ENCODE results near the gene RHAG. TPM values are rescaled to one million over a fixed set of nuclear protein-coding genes. Genes with fewer than 3 reads are reported as not detected.
"Not testable (repeated sequence)": the region's sequence is repeated elsewhere in the genome, so short reads cannot be mapped to it uniquely, and the experiment has no call there.

The RHAG gene
- total RNA-seq, 2 experiments from 2014 or later, result not detected

DNA sequence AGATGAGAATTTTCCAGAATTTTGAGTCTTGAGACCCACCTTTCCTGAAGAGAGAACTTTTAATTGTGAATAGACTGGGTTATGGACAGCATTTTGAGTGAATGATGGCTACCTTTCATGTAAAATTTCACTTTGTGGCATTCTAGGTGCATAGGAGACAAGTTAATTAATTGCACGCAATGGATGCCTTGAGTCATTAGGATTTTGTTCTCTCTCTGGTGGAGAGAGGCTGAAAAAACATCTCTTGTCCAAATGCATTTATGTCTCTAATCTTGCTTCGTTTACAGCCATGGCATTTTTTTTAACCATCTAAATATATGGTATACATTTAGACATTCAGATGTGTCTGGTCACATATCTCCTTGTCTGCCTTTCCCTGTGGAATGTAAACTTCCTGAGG is 3.1 kb downstream of the RHAG start:
- no peak for ATAC-seq
- no peak overlapping the region for H3K27ac Mint-ChIP-seq
- ChIA-PET CTCF (no interaction called here), POLR2A (no interaction called here)
- H3K27me3 Mint-ChIP-seq, result peaks cover 2% of the 10 kb centered on the region
- H3K4me1 Mint-ChIP-seq (ENCODE audit: low read depth), result no peaks in the 10 kb centered on the region
- TF ChIP-seq, protein P1, sequence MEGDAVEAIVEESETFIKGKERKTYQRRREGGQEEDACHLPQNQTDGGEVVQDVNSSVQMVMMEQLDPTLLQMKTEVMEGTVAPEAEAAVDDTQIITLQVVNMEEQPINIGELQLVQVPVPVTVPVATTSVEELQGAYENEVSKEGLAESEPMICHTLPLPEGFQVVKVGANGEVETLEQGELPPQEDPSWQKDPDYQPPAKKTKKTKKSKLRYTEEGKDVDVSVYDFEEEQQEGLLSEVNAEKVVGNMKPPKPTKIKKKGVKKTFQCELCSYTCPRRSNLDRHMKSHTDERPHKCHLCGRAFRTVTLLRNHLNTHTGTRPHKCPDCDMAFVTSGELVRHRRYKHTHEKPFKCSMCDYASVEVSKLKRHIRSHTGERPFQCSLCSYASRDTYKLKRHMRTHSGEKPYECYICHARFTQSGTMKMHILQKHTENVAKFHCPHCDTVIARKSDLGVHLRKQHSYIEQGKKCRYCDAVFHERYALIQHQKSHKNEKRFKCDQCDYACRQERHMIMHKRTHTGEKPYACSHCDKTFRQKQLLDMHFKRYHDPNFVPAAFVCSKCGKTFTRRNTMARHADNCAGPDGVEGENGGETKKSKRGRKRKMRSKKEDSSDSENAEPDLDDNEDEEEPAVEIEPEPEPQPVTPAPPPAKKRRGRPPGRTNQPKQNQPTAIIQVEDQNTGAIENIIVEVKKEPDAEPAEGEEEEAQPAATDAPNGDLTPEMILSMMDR (IDR thresholded peaks at IDR 0.05), result no peak
- no peak overlapping the region for H3K4me3 Mint-ChIP-seq
- intact Hi-C loops (cut with micrococcal nuclease), result no loop called here
- DNase-seq, result no peak
- no peaks in the 10 kb centered on the region for H3K9me3 Mint-ChIP-seq
- no peaks in the 10 kb centered on the region for H3K36me3 Mint-ChIP-seq (ENCODE audit: low read depth)

DNA sequence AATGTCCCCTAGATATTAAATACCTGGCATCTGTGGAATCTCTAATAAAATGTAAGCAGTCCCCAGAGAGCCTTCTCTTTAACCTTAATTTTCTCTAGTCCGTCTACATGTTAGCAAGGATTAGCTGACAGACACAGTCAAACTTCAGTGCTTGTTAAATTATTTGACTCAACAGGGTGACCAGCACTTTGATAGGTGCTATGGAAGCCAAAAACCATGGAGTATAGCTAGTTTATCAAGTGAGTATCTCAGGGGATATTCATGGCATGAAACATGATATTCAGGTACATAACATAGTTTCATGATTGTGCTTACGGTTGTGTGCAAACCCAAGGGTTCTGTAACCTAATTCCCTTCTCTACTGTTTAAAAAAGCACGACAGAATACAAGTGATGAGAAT is 3.9 kb downstream of the RHAG start:
- Mint-ChIP-seq H3K27me3 (peaks cover 2% of the 10 kb centered on the region), H3K27ac (no peak overlapping the region), H3K9me3 (no peaks in the 10 kb centered on the region), H3K4me1 (ENCODE audit: low read depth) (no peaks in the 10 kb centered on the region), H3K4me3 (no peak overlapping the region), H3K36me3 (ENCODE audit: low read depth) (no peaks in the 10 kb centered on the region)
- TF ChIP-seq, protein P1 (IDR thresholded peaks at IDR 0.05), result no peak
- DNase-seq, result no peak
- ChIA-PET POLR2A (no interaction called here), CTCF (no interaction called here)
- no peak for ATAC-seq
- intact Hi-C loops (cut with micrococcal nuclease), result no loop called here

DNA sequence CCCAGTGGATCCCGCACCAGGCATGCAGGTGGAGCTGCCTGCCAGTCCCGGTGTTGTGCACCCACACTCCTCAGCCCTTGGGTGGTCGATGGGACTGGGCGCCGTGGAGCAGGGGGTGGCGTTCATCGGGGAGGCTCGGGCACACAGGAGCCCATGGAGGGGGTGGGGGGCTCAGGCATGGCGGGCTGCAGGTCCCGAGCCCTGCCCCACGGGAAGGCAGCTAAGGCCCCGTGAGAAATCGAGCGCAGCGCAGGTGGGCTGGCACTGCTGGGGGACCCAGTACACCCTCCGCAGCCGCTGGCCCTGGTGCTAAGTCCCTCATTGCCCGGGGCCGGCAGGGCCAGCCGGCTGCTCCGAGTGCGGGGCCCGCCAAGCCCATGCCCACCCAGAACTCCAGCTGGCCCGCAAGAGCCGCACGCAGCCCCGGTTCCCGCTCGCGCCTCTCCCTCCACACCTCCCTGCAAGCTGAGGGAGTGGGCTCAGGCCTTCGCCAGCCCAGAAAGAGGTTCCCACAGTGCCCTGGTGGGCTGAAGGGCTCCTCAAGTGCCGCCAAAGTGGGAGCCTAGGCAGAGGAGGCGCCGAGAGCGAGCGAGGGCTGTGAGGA is 7.1 kb downstream of the RHAG start:
- H3K9me3 Mint-ChIP-seq; CTCF ChIA-PET; intact Hi-C loops (cut with micrococcal nuclease); H3K27ac Mint-ChIP-seq; ATAC-seq; H3K4me3 Mint-ChIP-seq; POLR2A ChIA-PET; DNase-seq; H3K36me3 Mint-ChIP-seq (ENCODE audit: low read depth); H3K27me3 Mint-ChIP-seq; H3K4me1 Mint-ChIP-seq (ENCODE audit: low read depth): not testable (repeated sequence)

DNA sequence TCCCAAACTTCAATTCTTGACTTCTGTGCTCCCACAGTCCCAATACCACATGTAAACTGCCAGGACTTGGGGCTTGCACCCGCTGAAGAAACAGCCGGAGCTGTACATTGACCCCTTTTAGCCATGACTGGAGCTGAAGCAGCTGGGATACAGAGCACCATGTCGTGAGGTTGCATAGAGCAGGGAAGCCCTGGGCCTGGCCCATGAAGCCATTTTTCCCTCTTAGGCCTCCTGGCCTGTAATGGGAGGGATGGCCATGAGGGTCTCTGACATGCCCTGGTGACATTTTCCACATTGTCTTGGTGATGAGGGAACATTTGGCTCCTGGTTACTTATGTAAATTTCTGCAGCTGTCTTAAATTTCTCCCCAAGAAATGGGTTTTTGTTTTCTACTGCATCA is 9.8 kb downstream of the RHAG start:
- DNase-seq (no peak), ATAC-seq (no peak)
- TF ChIP-seq, protein P1 (IDR thresholded peaks at IDR 0.05), result no peak
- Mint-ChIP-seq H3K27ac (no peak overlapping the region), H3K36me3 (ENCODE audit: low read depth) (no peaks in the 10 kb centered on the region), H3K4me3 (no peak overlapping the region), H3K27me3 (no peaks in the 10 kb centered on the region), H3K4me1 (ENCODE audit: low read depth) (no peaks in the 10 kb centered on the region), H3K9me3 (no peaks in the 10 kb centered on the region)
- intact Hi-C loops (cut with micrococcal nuclease), result no loop called here
- POLR2A ChIA-PET, result no interaction called here
- CTCF ChIA-PET, result no interaction called here

DNA sequence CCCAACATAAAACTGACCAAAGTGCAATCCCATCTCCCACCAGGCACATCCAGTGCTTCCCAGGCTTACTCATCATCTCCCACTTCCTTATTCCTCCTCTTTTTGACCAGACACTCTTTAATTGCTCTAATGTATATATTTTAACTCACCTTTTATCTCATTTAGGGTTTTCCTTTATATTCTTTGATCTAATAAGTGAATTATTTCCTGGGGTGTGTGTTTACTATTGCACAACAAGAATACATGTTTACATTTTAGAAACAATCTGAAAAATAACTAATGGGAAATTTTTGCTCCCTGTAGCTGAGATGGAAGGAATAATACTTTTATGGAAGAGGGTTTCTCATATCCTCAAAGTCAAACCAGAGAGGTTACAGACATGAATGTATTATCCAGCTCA is 18.4 kb downstream of the RHAG start:
- H3K4me1 Mint-ChIP-seq (ENCODE audit: low read depth), result no peaks in the 10 kb centered on the region
- H3K36me3 Mint-ChIP-seq (ENCODE audit: low read depth), result no peaks in the 10 kb centered on the region
- no peak overlapping the region for H3K4me3 Mint-ChIP-seq
- intact Hi-C loops (cut with micrococcal nuclease), result no loop called here
- ATAC-seq (no peak), DNase-seq (no peak)
- no peaks in the 10 kb centered on the region for H3K27me3 Mint-ChIP-seq
- no peaks in the 10 kb centered on the region for H3K9me3 Mint-ChIP-seq
- TF ChIP-seq, protein P1 (IDR thresholded peaks at IDR 0.05), result no peak
- ChIA-PET POLR2A (interaction anchor here (0.6 to 0.7 kb wide), 2 partner anchors 120 to 501 kb away, joined by 4 read pairs; no protein-coding TSS in a partner anchor), CTCF (no interaction called here)
- no peak overlapping the region for H3K27ac Mint-ChIP-seq

DNA sequence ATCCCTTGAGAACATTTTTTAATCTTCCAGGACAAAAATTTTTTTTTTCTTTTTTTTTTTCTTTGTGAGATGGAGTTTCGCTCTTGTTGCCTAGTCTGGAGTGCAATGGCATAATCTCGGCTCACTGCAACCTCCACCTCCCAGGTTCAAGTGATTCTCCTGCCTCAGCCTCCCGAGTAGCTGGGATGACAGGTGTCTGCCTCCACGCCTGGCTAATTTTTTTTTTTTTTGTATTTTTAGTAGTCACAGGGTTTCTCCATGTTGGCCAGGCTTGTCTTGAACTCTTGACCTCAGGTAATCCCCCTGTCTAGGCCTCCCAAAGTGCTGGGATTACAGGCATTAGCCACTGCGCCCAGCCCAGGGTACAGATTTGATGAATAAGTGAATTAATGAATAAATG is 22.5 kb downstream of the RHAG start:
- H3K27me3 Mint-ChIP-seq; CTCF ChIA-PET; H3K9me3 Mint-ChIP-seq; ATAC-seq; H3K4me1 Mint-ChIP-seq (ENCODE audit: low read depth); H3K4me3 Mint-ChIP-seq; H3K36me3 Mint-ChIP-seq (ENCODE audit: low read depth); intact Hi-C loops (cut with micrococcal nuclease); H3K27ac Mint-ChIP-seq; DNase-seq: not testable (repeated sequence)
- POLR2A ChIA-PET, result interaction anchor here (0.6 kb wide), 1 partner anchor 14 kb away, joined by 3 read pairs; no protein-coding TSS in a partner anchor
